ENCODE results near the gene TMEM45B. TPM values are rescaled to one million over a fixed set of nuclear protein-coding genes. Genes with fewer than 3 reads are reported as not detected.

TMEM45B gene
- total RNA-seq, 1 donor from 2014 or later, result 0.35 TPM

DNA sequence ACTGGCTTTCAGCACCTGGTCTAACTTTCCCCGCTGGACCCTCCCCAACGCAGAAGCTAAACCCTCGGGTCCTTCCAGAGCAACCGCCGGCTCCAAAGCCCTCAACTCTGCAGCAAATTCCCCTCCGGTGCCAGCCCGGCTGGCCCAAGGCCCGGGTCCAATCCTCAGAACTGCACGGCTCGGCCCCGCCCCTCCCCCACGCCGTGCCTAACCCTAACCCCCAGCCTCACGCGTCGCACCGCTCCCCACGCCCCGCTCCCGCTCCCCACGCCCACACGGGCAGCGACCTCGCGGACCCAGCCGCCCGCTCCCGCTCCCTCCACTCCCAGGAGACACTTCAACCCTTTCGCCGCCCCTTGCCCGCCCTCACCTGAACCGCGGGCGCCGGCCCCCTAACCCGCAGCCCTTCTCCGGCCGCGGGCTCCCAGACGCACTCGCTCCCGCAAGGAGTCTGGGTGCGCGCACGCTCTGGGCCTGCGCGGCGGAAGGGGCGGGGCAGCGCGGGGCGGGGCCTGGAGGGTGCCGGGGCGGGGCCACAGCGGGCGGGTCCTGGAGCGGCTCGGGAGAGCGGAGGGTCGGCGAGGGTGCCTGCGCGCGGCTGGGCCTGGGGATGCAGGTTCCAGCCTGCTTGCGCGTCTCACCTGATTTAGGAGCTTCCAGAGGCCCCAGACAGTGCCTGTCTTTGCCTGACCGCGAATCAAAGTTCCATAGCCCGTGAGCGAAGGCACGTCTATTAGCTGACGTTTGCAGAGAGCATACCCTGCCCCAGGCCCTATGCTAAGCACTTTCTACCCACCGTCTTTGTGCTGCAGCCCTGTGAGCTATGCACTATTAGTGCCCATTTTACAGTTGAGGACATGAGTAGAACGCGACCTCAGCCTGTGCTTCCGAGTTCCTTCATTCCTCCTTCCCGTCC lies 79.7 kb downstream of the TMEM45B start, which contains the start of gene NFRKB:
NFRKB (minus strand) TSS at position 453 of the 916 bp plus-strand sequence. CDS start 2,729 bp downstream, outside the sequence.
- DNase-seq (ENCODE audit: extremely low read depth, low read depth, low spot score), result no peak

GRCh38 chr11:129896062-129896461 lies 80.4 kb downstream of the TMEM45B start:
- DNase-seq (ENCODE audit: extremely low read depth, low read depth, low spot score), result no peak

DNA sequence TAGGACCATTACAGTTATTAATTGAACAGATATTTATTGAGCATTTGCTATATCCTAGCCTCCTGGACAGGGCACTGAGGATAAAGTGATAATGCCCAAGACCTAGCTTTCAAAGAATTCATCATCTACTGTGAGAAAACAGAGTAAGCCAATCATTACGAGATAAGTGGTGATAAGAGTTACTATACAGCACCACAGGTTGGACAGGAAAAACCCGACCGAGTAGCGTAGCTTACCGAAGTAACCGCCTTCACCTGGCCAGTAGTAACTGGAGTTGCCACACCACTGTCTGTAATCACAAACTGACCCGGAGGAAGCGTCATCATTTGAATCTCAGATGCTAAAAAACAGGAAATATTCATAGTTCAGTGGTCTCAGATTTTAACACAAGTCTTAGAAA lies 89.8 kb downstream of the TMEM45B start:
- no peak for DNase-seq (ENCODE audit: extremely low read depth, low read depth, low spot score)

Other genes with a start within 250 kb of the TMEM45B start
- gene NFRKB, start 79.7 kb downstream of the TMEM45B start, total RNA-seq, result 23.4 and 24.3 TPM in 2 replicates
- gene PRDM10, start 187.0 kb downstream of the TMEM45B start, total RNA-seq, result 7.0 and 7.9 TPM in 2 replicates